Measurements from ENCODE around the gene RASA3. TPM values are rescaled to one million over a fixed set of nuclear protein-coding genes. Genes with fewer than 3 reads are reported as not detected.

Gene RASA3
- total RNA-seq, 1 experiment from 2014 or later: 10.0 TPM

DNA sequence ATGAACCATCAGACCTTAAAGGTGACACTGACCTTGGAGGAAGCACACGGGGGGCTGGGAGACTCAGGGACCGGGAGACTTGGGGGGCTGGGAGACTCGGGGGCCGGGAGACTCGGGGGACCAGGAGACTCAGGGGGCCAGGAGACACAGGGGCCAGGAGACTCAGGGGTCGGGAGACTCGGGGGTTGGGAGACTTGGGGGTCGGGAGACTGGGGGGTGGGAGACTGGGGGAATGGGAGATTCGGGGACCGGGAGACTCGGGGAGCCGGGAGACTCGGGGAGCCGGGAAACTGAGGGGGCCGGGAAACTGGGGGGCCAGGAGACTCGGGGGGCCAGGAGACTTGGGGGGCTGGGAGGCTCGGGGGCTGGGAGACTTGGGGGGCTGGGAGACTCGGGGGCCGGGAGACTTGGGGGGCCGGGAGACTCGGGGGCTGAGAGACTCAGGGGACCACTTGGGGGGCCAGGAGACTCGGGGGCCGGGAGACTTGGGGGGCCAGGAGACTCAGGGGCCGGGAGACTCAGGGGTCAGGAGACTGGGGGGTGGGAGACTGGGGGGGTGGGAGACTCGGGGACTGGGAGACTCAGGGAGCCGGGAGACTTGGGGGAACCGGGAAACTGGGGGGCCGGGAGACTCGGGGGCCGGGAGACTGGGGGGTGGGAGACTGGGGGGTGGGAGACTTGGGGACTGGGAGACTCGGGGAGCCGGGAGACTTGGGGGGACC, 62.9 kb downstream of the RASA3 start:
- Histone ChIP-seq H3K36me3 (ENCODE audit: low read depth) (no peaks in the 10 kb centered on the region), H3K4me3 (no peak overlapping the region), H3F3A (ENCODE audit: insufficient read depth, low read depth) (peaks cover 10% of the 10 kb centered on the region), H3K4me1 (replicated peaks; ENCODE audit: insufficient read depth) (peaks cover 38% of the 10 kb centered on the region), H3K9me3 (ENCODE audit: insufficient read depth, low read depth) (no peaks in the 10 kb centered on the region), H3K79me2 (ENCODE audit: low read depth) (no peaks in the 10 kb centered on the region), H2AFZ (no peak overlapping the region), H3K4me2 (no peak overlapping the region), H3K9me2 (ENCODE audit: insufficient read depth) (no peaks in the 10 kb centered on the region), H4K20me1 (ENCODE audit: insufficient read depth) (no peaks in the 10 kb centered on the region), H3K27ac (no peak overlapping the region), H3K27me3 (ENCODE audit: insufficient read depth, low read depth) (no peaks in the 10 kb centered on the region)
- CTCF ChIA-PET: interaction anchor here (0.7 kb wide), 1 partner anchor 250 kb away, joined by 10 read pairs; no protein-coding TSS in a partner anchor
- no peak for DNase-seq
- POLR2A ChIA-PET (ENCODE audit: unreplicated experiment): no interaction called here
- BruUV-seq (replicated peaks): no TSS peak
- TF ChIP-seq CTCF (conservative IDR thresholded peaks at IDR 0.05) (no peak), EZH2 (IDR thresholded peaks at IDR 0.05; ENCODE audit: low read depth) (no peak)
- intact Hi-C loops (cut with micrococcal nuclease; ENCODE audit: unreplicated experiment): loop anchor here (5.0 to 10.0 kb wide), 2 partner anchors 52 to 235 kb away; no protein-coding TSS in a partner anchor

DNA sequence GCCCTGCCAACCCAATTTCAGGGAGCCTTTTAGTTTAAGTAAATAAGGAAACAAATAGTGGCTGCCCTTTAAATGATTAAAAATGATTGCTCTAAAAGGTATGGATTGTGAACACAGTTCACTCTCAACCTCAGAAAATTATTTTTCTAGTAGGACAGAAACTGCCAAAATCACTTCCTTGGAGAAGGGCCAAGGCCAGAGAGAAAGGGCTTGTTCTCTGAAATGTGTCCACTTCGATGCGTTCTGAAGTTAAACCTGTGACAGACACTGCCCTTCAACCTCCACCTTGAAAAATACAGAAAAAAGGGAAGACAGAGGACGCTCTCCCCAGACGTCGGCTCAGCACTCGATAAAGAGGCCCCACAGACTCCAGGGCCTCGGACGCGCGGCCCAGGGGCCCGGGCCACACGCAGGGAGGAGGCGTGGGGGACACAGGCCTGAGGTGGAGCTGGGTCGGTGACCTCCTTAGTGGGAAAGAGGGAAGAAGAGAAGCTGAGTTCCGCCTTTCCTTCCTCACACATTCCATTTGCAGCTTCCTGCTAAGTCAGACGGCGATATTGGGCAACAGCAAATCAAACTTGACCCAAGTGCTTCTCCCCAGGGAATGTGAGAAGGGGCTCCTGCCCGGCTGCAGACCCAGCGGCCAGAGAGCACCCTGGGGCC, 63.6 kb downstream of the RASA3 start:
- no peak overlapping the region for H3K4me2 ChIP-seq
- intact Hi-C loops (cut with micrococcal nuclease; ENCODE audit: unreplicated experiment): loop anchor here (5.0 to 10.0 kb wide), 2 partner anchors 51 to 234 kb away; no protein-coding TSS in a partner anchor
- CTCF ChIA-PET: interaction anchor here (0.7 kb wide), 1 partner anchor 250 kb away, joined by 10 read pairs; no protein-coding TSS in a partner anchor
- H4K20me1 ChIP-seq (ENCODE audit: insufficient read depth): no peaks in the 10 kb centered on the region
- no peak for TF ChIP-seq CTCF (conservative IDR thresholded peaks at IDR 0.05)
- no peak for TF ChIP-seq EZH2 (IDR thresholded peaks at IDR 0.05; ENCODE audit: low read depth)
- no peaks in the 10 kb centered on the region for H3K9me2 ChIP-seq (ENCODE audit: insufficient read depth)
- H3K9me3 ChIP-seq (ENCODE audit: insufficient read depth, low read depth): no peaks in the 10 kb centered on the region
- peaks cover 45% of the 10 kb centered on the region for H3K4me1 ChIP-seq (replicated peaks; ENCODE audit: insufficient read depth)
- POLR2A ChIA-PET (ENCODE audit: unreplicated experiment): no interaction called here
- BruUV-seq (replicated peaks): no TSS peak
- peaks cover 17% of the 10 kb centered on the region for H3F3A ChIP-seq (ENCODE audit: insufficient read depth, low read depth)
- H3K27me3 ChIP-seq (ENCODE audit: insufficient read depth, low read depth): no peaks in the 10 kb centered on the region
- H3K36me3 ChIP-seq (ENCODE audit: low read depth): no peaks in the 10 kb centered on the region
- H3K4me3 ChIP-seq: no peak overlapping the region
- DNase-seq: peak in 1 of 2 experiments; percentile 55
- H3K27ac ChIP-seq: no peak overlapping the region
- H2AFZ ChIP-seq: no peak overlapping the region
- H3K79me2 ChIP-seq (ENCODE audit: low read depth): no peaks in the 10 kb centered on the region

- intact Hi-C loops (cut with micrococcal nuclease; ENCODE audit: unreplicated experiment): loop anchor here (5.0 to 10.0 kb wide), 2 partner anchors 51 to 233 kb away; no protein-coding TSS in a partner anchor
- no peak overlapping the region for H3K4me2 ChIP-seq
- POLR2A ChIA-PET (ENCODE audit: unreplicated experiment): no interaction called here
Observed at GRCh38 chr13:114067886-114068651, 64.4 kb downstream of the RASA3 start.

More at GRCh38 chr13:114067886-114068651, 64.4 kb downstream of the RASA3 start:
- H3F3A ChIP-seq (ENCODE audit: insufficient read depth, low read depth): peaks cover 22% of the 10 kb centered on the region
- H3K4me3 ChIP-seq: no peak overlapping the region
- no TSS peak for BruUV-seq (replicated peaks)
- no peaks in the 10 kb centered on the region for H3K9me3 ChIP-seq (ENCODE audit: insufficient read depth, low read depth)
- TF ChIP-seq CTCF (conservative IDR thresholded peaks at IDR 0.05): no peak
- H3K4me1 ChIP-seq (replicated peaks; ENCODE audit: insufficient read depth): peaks cover 52% of the 10 kb centered on the region
- no peak overlapping the region for H3K27ac ChIP-seq
- CTCF ChIA-PET: no interaction called here
- H3K9me2 ChIP-seq (ENCODE audit: insufficient read depth): no peaks in the 10 kb centered on the region
- H2AFZ ChIP-seq: no peak overlapping the region
- H3K27me3 ChIP-seq (ENCODE audit: insufficient read depth, low read depth): no peaks in the 10 kb centered on the region
- H3K36me3 ChIP-seq (ENCODE audit: low read depth): no peaks in the 10 kb centered on the region
- H3K79me2 ChIP-seq (ENCODE audit: low read depth): peaks cover 4% of the 10 kb centered on the region; the same call in 1 of the 2 replicates
- H4K20me1 ChIP-seq (ENCODE audit: insufficient read depth): no peaks in the 10 kb centered on the region
- no peak for DNase-seq
